Activated naive CD4-positive, alpha-beta T cell (primary cell): ENCODE measurements around the gene ATOSB.
A peak's percentile ranks its signal among the peaks of the same experiment; 100 is the strongest.

Experiments
- DNase-seq, 4 experiments: peaks; one replicate each; lab custom pipeline; 2025; lab: John Stamatoyannopoulos, UW

Gene ATOSB

GRCh38 chr9:35079426-35080341 is 36.0 kb downstream of the ATOSB start, which contains the start of gene FANCG:
Gene FANCG (minus strand): TSS chr9:35079942. CDS start chr9:35079524, 418 bp downstream.
- DNase-seq: peak; percentile 40 to 68 (median 54)

- DNase-seq: no peak
These were observed 36.6 kb downstream of the ATOSB start for GRCh38 chr9:35079041-35079425.

GRCh38 chr9:35078066-35078465 is 37.6 kb downstream of the ATOSB start:
- no peak for DNase-seq

GRCh38 chr9:35076848-35077247 is 38.8 kb downstream of the ATOSB start:
- DNase-seq: no peak

GRCh38 chr9:35075358-35075757 is 40.3 kb downstream of the ATOSB start:
- no peak for DNase-seq

- DNase-seq: no peak
These were observed 40.9 kb downstream of the ATOSB start for GRCh38 chr9:35074791-35075190.

GRCh38 chr9:35074141-35074540 is 41.5 kb downstream of the ATOSB start:
- DNase-seq: no peak

GRCh38 chr9:35073279-35073612 is 42.4 kb downstream of the ATOSB start:
- DNase-seq: no peak

- DNase-seq: peak; percentile 87 to 95 (median 92)
These were observed 43.0 kb downstream of the ATOSB start, which contains the start of gene VCP for GRCh38 chr9:35072461-35073278. Gene VCP (minus strand): TSS chr9:35072625. CDS start chr9:35072353, 272 bp downstream.

GRCh38 chr9:35071814-35072460 is 43.7 kb downstream of the ATOSB start:
- DNase-seq: peak; percentile 49 to 71 (median 62)

- DNase-seq: no peak
These were observed 44.5 kb downstream of the ATOSB start for GRCh38 chr9:35070823-35071813.

- DNase-seq: no peak
These were observed 46.6 kb downstream of the ATOSB start for GRCh38 chr9:35069020-35069419.

GRCh38 chr9:35067056-35067455 is 48.6 kb downstream of the ATOSB start:
- no peak for DNase-seq

GRCh38 chr9:35060548-35061207 is 55.0 kb downstream of the ATOSB start:
- DNase-seq: no peak

GRCh38 chr9:35059438-35059837 is 56.2 kb downstream of the ATOSB start:
- DNase-seq: no peak

- no peak for DNase-seq
These were observed 58.4 kb downstream of the ATOSB start for GRCh38 chr9:35057271-35057620.

GRCh38 chr9:35056571-35057270 is 58.9 kb downstream of the ATOSB start:
- no peak for DNase-seq

- DNase-seq: no peak
These were observed 60.6 kb downstream of the ATOSB start for GRCh38 chr9:35054871-35055644.

GRCh38 chr9:35054185-35054835 is 61.4 kb downstream of the ATOSB start:
- no peak for DNase-seq
